ENCODE data around the gene ANKS1A. TPM values are rescaled to one million over a fixed set of nuclear protein-coding genes. Genes with fewer than 3 reads are reported as not detected.

Gene ANKS1A
- total RNA-seq, 2 experiments from 2014 or later, result 6.4 to 6.9 TPM

DNA sequence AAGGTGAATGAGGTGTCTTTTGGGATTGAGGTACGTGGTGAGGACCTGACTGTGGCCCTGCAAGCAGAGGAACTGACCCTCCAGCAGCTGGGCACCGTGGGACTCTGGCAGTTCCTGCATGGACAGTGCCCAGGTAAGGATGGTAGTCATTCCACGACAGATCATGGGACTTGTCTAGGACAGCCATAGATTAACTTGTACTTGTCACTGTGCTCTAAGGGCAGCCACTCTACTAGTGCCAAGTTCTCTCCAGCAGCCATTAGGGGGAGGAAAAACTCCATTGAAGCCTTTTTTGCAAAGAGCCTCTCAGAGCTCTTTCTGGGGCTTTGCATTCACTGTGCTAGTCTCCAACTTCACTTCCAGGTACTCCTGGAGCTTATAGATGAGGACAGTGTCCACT lies 21.6 kb upstream of the ANKS1A start:
- TF ChIP-seq, protein P1, sequence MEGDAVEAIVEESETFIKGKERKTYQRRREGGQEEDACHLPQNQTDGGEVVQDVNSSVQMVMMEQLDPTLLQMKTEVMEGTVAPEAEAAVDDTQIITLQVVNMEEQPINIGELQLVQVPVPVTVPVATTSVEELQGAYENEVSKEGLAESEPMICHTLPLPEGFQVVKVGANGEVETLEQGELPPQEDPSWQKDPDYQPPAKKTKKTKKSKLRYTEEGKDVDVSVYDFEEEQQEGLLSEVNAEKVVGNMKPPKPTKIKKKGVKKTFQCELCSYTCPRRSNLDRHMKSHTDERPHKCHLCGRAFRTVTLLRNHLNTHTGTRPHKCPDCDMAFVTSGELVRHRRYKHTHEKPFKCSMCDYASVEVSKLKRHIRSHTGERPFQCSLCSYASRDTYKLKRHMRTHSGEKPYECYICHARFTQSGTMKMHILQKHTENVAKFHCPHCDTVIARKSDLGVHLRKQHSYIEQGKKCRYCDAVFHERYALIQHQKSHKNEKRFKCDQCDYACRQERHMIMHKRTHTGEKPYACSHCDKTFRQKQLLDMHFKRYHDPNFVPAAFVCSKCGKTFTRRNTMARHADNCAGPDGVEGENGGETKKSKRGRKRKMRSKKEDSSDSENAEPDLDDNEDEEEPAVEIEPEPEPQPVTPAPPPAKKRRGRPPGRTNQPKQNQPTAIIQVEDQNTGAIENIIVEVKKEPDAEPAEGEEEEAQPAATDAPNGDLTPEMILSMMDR (IDR thresholded peaks at IDR 0.05), result no peak
- H3K27ac Mint-ChIP-seq, result no peak overlapping the region
- CTCF ChIA-PET, result interaction anchor here (0.6 kb wide), 1 partner anchor 440 kb away, joined by 6 read pairs; no protein-coding TSS in a partner anchor

DNA sequence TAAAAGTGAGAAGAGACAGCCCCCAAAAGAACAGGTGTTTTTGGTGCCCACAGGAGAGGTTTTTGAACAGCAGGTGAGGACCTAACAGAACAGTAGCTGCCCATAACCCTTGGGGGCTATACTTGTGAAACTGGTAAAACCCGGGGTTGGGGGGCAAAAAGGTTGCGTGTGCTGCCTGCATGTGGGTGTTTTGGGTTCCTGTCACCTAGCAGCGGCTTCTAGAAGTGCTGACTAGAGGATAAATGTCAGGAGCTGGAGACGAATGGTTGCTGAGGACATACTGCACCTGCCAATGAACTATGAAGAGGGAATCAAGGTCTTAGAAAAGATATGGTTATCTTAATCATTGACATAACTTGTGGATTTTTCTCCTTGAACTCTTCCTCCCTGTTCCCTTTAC lies 17.2 kb upstream of the ANKS1A start:
- H3K27me3 Mint-ChIP-seq, result no peaks in the 10 kb centered on the region
- CTCF ChIA-PET, result no interaction called here
- ATAC-seq (ENCODE audit: poor library complexity) (no peak), DNase-seq (no peak)
- POLR2A ChIA-PET, result no interaction called here
- intact Hi-C loops (cut with DNase I, micrococcal nuclease), result loop anchor here in 1 of 2 experiments (10.0 kb wide), 1 partner anchor 173 kb away; no protein-coding TSS in a partner anchor
- Histone ChIP-seq H3K9me3 (ENCODE audit: control insufficient read depth in 1 of 2, insufficient read depth in 1 of 2, low read length in 2 of 2) (no peaks in the 10 kb centered on the region), H3K36me3 (ENCODE audit: insufficient read depth, low read length) (peaks cover 63% of the 10 kb centered on the region), H3K4me1 (ENCODE audit: insufficient read depth, low read length) (no peaks in the 10 kb centered on the region), H3K27ac (ENCODE audit: low read depth in 1 of 2, low read length in 2 of 2) (no peak overlapping the region), H3K4me3 (ENCODE audit: low read length) (no peak overlapping the region), H3K27me3 (ENCODE audit: control insufficient read depth in 1 of 2, insufficient read depth in 2 of 2, low read length in 2 of 2) (no peaks in the 10 kb centered on the region)
- TF ChIP-seq, protein P1 (IDR thresholded peaks at IDR 0.05), result no peak
- no peak overlapping the region for H3K4me3 Mint-ChIP-seq
- no peak overlapping the region for H3K27ac Mint-ChIP-seq
- H3K4me1 Mint-ChIP-seq (ENCODE audit: low read depth), result no peaks in the 10 kb centered on the region
- H3K36me3 Mint-ChIP-seq (ENCODE audit: low read depth), result peaks cover 84% of the 10 kb centered on the region
- no peaks in the 10 kb centered on the region for H3K9me3 Mint-ChIP-seq

More for the DNA sequence above, 21.6 kb upstream of the ANKS1A start:
- intact Hi-C loops (cut with DNase I, micrococcal nuclease), result no loop called here
- H3K4me1 ChIP-seq (ENCODE audit: insufficient read depth, low read length), result no peaks in the 10 kb centered on the region
- Mint-ChIP-seq H3K4me3 (no peak overlapping the region), H3K9me3 (no peaks in the 10 kb centered on the region), H3K36me3 (ENCODE audit: low read depth) (peaks cover 83% of the 10 kb centered on the region), H3K27me3 (no peaks in the 10 kb centered on the region), H3K4me1 (ENCODE audit: low read depth) (no peaks in the 10 kb centered on the region)
- peaks cover 37% of the 10 kb centered on the region for H3K36me3 ChIP-seq (ENCODE audit: insufficient read depth, low read length)
- ATAC-seq (ENCODE audit: poor library complexity) (no peak), DNase-seq (no peak)
- POLR2A ChIA-PET, result interaction anchor here (1.1 kb wide), 1 partner anchor 8 kb away, joined by 3 read pairs; no protein-coding TSS in a partner anchor
- no peaks in the 10 kb centered on the region for H3K9me3 ChIP-seq (ENCODE audit: control insufficient read depth in 1 of 2, insufficient read depth in 1 of 2, low read length in 2 of 2)
- no peaks in the 10 kb centered on the region for H3K27me3 ChIP-seq (ENCODE audit: control insufficient read depth in 1 of 2, insufficient read depth in 2 of 2, low read length in 2 of 2)
- no peak overlapping the region for H3K4me3 ChIP-seq (ENCODE audit: low read length)
- no peak overlapping the region for H3K27ac ChIP-seq (ENCODE audit: low read depth in 1 of 2, low read length in 2 of 2)

DNA sequence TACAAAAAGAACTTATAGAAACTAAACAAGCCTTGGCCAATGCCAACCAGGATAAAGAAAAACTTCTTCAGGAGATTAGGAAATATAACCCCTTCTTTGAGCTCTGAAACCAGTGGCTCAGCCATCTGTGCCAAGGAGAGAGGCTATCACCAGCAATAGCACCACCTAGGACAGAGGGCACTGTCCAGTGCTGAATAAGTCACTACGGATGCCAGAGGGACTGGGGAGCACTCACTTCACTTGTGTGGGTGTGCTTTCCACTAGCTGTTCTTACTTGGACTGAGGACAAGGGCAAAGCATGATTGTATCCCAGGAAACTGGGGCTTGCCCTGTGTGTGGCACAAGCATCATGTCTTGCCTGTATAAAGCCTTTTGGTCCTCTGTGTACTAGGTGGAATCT lies 16.7 kb upstream of the ANKS1A start:
- Mint-ChIP-seq H3K36me3 (ENCODE audit: low read depth) (peaks cover 84% of the 10 kb centered on the region), H3K27ac (no peak overlapping the region), H3K4me1 (ENCODE audit: low read depth) (no peaks in the 10 kb centered on the region), H3K27me3 (no peaks in the 10 kb centered on the region), H3K4me3 (no peak overlapping the region), H3K9me3 (no peaks in the 10 kb centered on the region)
- no peak for DNase-seq
- Histone ChIP-seq H3K9me3 (ENCODE audit: control insufficient read depth in 1 of 2, insufficient read depth in 1 of 2, low read length in 2 of 2) (no peaks in the 10 kb centered on the region), H3K27me3 (ENCODE audit: control insufficient read depth in 1 of 2, insufficient read depth in 2 of 2, low read length in 2 of 2) (no peaks in the 10 kb centered on the region), H3K36me3 (ENCODE audit: insufficient read depth, low read length) (peaks cover 64% of the 10 kb centered on the region), H3K4me1 (ENCODE audit: insufficient read depth, low read length) (no peaks in the 10 kb centered on the region), H3K4me3 (ENCODE audit: low read length) (no peak overlapping the region), H3K27ac (ENCODE audit: low read depth in 1 of 2, low read length in 2 of 2) (no peak overlapping the region)
- ChIA-PET CTCF (no interaction called here), POLR2A (interaction anchor here (1.6 kb wide), 1 partner anchor 16 kb away, joined by 6 read pairs; the partner anchor contains the start of gene TAF11)
- TF ChIP-seq, protein P1 (IDR thresholded peaks at IDR 0.05), result no peak
- intact Hi-C loops (cut with DNase I, micrococcal nuclease), result loop anchor here in 1 of 2 experiments (10.0 kb wide), 1 partner anchor 172 kb away; no protein-coding TSS in a partner anchor
- ATAC-seq (ENCODE audit: poor library complexity), result no peak
